Erythroblast (primary cell): ENCODE results near the gene RAB7A.
"Not testable (repeated sequence)": the region's sequence is repeated elsewhere in the genome, so short reads cannot be mapped to it uniquely, and the experiment has no call there.

Source experiments
- DNase-seq, 2 experiments: peaks; one replicate each; lab custom pipeline; 2025; lab: John Stamatoyannopoulos, UW
- GATA1 ChIP-seq: IDR thresholded peaks from 2 replicates; pipeline ENCODE4 v1.6.1; 2011; ENCODE audit warnings: low read depth, mild to moderate bottlenecking, control low read depth, low read length, moderate library complexity
- POLR2A ChIP-seq: IDR thresholded peaks from 2 replicates; pipeline ENCODE4 v1.6.1; 2011; ENCODE audit warnings: mild to moderate bottlenecking, low read length

Gene RAB7A

DNA sequence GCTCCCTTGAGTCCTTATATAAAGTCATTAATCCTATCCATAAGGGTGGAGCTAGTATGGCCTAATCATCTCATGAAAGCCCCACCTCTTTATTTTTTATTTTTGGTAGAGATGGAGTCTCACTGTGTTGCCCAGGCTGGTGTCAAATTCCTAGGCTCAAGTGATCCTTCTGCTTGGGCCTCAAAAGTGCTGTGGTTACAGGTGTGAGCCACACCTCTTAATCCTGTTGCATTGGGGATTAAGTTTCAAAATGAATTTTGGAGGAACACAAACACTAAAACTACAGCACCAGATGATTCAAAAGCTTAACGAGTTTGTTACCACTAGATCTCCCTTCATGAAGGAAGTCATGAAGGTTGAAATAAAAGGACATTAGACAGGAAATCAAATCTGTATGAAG lies 27.7 kb downstream of the RAB7A start:
- no peak for DNase-seq
- no peak for TF ChIP-seq POLR2A
- no peak for TF ChIP-seq GATA1

DNA sequence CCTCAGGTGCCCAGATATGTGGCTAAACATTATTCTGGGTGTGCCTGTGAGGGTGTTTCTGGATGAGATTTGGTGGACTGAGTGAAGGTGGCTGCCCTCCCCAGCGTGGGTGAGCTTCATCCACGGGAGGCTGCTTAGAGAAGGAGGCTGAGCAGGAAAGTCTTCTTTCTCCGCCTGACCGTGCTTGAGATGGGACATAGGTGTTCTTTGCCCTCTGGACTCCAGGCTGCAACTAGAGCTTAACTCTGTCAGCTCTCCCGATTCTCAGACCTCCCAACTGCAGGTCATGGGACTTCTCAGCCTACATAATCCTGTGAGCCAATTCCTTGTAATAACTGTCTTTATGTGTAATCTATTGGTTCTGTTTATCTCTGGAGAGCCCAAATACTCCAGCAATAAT lies 34.1 kb downstream of the RAB7A start:
- DNase-seq: no peak
- TF ChIP-seq POLR2A: no peak
- TF ChIP-seq GATA1: no peak

DNA sequence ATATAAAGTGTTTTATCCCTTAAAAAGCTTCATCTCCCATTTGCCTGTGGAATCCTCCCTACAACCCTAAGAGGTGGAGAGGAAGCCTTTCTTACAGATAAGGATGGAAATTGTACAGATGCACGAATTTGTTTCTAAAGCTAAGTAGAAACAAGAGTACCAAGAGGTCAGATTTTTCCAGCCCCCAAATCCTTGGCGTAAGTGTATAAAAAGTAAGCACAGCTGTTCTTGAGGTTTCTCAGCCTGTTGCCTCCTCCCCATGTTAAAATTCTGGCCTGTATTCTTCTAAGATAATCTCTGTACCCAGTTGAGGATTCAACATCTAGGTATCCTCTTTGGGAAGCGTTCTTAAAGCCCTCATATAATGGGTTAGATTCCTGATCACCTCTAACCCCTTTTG lies 34.9 kb downstream of the RAB7A start:
- DNase-seq: no peak
- TF ChIP-seq GATA1: no peak
- TF ChIP-seq POLR2A: no peak

DNA sequence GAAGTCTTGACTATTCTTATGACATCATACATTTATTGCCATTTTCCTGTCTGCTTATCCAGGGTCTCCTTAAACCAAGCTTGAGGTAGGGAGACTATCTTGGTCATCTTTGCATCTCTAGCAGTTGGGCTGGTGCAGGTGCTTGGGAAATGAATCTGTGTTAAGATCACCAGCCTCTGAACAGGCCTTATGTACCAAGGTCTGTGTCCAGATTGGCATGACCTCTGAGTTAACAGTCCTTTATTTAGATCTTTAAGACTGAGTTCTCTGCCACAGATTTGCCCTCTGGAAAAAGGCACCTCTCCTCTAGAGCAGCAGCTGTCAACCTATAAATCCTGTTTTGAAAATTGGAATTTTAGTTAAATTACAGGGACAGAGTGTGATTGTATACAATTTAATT lies 35.4 kb downstream of the RAB7A start:
- no peak for DNase-seq

DNA sequence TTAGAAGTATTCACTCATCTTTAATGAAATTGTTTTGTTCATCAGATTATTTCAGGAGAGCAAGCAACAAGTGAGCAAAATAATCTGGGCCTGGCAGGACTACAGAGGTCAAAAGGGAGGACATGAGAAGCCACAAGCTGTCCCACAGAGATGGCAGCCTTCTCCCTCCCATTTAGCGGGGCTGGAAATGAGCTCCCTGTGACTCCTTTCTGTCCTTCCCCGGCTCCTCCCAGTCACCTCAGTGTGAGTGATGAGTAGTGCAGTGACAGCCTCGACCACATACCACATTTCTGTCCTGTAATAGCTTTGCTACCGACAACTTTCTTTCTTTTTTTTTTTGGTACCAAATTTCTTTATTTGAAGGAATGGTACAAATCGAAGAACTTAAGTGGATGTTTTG lies 38.0 kb downstream of the RAB7A start:
- TF ChIP-seq POLR2A (no peak), GATA1 (no peak)
- DNase-seq: no peak

More for the DNA sequence above, 35.4 kb downstream of the RAB7A start:
- TF ChIP-seq GATA1: no peak
- TF ChIP-seq POLR2A: no peak

DNA sequence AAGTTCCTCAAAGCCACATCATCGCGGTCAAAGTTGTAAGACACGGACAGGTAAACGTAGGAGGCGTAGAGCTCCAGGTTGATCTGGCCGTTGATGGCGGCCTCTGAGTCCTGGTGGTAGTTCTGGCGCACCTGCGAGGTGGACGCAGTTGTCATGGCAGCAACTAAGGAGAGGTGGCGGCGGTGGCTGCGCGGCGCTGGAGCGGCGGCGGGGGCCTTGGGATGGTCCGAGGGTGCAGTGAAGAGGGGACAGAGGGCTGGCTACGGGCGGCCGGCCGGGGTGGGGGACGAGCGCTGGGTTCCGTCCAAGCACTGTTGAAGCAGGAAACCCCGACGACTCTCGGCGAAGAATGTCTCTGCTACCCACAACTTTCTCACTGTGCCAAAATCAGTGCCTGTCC lies 38.9 kb downstream of the RAB7A start:
- TF ChIP-seq POLR2A (no peak), GATA1 (no peak)
- DNase-seq: no peak

DNA sequence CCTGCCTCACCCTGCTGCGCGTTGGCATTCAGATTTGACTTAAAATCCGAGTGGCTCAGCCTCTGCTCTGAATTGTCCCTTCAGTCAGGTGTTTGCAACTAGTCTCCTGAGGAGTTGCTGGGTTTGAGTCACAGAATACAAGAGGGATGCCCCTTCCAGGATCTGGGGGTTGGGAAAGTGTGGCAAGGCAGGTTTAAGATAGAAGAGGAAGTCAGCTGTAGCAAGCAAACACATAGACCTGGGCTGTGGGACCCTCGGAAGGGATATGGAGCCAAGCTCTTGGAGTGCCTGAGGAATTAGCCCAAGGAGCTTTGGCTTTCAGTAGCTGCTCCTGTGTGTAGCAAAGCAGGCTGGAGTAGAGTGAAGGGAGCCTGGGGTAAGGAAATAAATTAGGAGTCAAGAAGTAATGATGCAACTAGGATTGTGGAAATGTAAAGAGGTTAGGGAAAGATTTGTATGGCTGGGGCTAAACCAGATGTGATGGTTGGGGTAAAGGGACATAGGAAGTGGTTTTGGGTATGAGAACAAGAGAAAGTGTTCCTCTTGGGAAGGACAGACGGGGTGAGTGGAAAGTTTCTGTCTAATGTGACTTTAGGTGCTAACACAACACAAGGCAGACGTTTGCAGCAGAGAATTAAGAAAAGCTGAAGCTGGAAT lies 41.2 kb downstream of the RAB7A start:
- no peak for DNase-seq
- TF ChIP-seq POLR2A (no peak), GATA1 (no peak)

DNA sequence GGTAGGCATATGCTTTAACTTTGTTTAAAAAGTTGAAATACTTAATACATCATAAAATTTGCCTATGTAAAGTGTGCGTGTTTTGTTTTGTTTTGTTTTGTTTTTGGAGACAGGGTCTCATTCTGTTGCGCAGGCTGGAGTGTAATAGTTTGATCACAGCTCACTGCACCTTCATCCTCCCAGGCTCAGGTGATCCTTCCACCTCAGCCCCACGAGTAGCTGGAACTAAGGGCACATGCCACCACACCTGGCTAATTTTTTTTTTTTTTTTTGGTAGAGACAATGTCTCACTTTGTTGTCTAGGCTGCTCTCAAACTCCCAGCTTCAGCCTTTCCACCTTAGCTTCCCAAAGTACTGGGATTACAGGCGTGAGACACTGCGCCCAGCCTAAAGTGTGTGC lies 42.5 kb downstream of the RAB7A start:
- DNase-seq: no peak
- TF ChIP-seq GATA1 (no peak), POLR2A (no peak)

DNA sequence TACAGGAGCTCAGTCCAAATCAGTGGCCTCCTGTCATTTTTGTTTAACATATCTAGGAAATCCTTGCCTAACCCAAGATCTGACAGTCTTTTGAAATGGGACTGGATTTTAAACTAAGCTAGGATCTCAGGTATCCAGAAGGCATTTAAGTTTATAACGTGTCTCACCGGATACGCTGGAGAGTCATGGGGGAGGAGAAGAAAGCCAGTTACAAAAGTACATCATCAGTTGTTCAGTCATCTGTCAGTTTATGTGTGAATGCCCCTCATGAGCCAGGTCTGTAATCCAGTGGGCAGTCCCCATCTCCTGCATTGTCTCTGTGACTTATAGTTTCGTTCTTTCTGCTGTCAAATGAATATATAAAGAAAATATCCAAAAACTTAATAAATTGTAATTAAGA lies 44.4 kb downstream of the RAB7A start:
- TF ChIP-seq POLR2A (no peak), GATA1 (no peak)
- no peak for DNase-seq

DNA sequence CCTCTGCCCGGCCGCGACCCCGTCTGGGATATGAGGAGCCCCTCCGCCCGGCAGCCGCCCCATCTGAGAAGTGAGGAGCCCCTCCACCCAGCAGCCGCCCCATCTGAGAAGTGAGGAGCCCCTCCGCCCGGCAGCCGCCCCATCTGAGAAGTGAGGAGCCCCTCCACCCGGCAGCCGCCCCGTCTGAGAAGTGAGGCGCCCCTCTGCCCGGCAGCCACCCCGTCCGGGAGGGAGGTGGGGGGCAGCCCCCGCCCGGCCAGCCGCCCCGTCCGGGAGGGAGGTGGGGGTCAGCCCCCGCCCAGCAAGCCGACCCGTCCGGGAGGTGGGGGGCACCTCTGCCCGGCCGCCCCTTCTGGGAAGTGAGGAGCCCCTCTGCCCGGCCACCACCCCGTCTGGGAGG lies 47.2 kb downstream of the RAB7A start:
- not testable (repeated sequence) for DNase-seq

DNA sequence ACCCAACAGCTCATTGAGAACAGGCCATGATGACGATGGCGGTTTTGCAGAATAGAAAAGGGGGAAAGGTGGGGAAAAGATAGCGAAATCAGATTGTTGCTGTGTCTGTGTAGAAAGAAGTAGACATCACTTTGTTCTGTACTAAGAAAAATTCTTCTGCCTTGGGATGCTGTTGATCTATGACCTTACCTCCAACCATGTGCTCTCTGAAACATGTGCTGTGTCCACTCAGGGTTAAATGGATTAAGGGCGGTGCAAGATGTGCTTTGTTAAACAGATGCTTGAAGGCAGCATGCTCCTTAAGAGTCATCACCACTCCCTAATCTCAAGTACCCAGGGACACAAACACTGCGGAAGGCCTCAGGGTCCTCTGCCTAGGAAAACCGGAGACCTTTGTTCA lies 47.6 kb downstream of the RAB7A start:
- DNase-seq: not testable (repeated sequence)

DNA sequence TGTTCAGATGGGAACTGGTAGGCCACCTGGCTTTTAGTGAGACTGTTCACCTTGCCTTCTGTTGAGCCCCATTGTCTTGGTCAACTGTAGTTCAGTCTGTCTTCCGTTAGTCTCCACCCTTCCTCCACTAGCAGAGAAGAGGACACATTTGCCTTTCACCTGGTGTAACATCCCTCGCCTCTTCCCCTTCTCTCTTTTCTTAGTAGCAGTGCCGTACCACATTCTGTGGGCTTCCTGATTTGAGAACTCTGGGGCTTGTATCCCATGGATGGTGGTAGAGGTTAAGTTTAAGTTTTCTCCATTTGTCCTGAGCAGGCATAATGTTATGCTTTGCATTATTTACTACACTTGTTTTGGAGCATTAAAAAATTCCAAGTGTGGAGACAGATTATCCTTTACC lies 49.3 kb downstream of the RAB7A start:
- TF ChIP-seq GATA1 (no peak), POLR2A (no peak)

DNA sequence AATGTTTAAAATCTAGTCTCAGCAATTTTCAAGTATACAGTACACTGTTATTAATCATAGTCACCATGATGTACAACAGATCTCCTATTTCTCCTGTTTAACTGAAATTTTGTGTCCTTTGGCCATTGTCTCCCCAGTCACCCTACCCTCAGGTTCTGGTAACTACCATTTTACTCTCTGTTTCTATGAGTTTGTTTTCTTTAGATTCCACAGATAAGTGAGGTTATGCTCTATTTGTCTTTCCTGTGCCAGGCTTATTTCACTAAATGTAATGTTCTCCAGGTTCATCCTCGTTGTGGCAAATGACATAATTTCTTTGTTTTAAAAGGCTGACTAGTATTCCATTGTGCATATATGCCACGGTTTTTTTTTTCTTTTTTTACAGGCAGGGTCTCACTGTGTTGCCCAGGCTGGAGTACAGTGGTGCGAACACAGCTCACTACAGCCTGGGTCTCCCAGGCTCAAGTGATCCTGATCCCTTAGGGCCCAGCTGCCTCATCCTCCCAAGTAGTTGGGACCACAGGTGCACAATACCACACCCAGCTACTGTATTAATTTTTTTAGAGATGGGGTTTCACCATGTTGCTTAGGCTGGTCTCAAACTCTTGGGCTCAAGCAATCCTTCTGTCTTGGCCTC lies 50.0 kb downstream of the RAB7A start:
- TF ChIP-seq GATA1 (no peak), POLR2A (no peak)
- DNase-seq: no peak

More for the DNA sequence above, 49.3 kb downstream of the RAB7A start:
- no peak for DNase-seq

DNA sequence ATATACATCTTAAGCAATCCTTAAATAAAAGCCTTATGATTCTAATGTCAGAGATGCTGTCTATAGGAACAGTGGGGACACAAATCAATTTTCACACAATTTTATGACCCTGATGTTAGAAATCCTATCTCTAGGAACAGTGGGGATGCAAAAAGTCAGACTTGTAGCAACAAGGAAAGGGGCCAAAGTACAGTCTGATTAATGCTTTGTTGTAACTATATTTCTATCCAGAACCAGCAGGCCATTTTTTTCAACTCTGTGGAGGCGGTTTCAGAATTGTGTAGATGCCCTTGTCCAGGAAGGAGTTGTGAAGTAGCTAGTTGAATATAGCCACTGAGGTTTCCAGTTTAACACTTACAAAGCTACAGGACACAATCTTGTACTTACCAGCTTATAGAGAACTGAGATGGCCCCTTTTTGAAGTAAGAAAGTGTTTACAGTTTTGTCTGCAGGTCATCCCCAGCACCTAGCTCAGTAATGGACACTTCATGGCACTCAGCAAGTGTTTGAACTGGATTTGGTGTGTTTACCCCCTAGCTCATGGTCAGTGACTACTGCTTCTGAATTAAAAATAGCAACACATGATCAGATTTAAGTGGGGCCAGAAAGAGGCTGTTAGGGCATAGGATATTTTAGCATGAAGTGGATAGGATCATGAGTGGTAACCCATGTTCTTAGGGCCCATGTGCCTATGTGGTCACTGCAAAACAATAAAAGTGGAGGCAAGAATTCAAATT lies 54.3 kb downstream of the RAB7A start:
- DNase-seq: no peak
- TF ChIP-seq GATA1 (no peak), POLR2A (no peak)
